B cell (primary cell): ENCODE measurements around the gene C2orf78.

Experiments used
- EZH2 ChIP-seq: IDR thresholded peaks from 2 replicates; pipeline ENCODE4 v1.6.1; 2012; ENCODE audit warnings: borderline replicate concordance, low read depth, mild to moderate bottlenecking, moderate library complexity, low read length; ENCODE audit not compliant: insufficient read depth, poor library complexity, severe bottlenecking
- TF ChIP-seq, protein P1 (sequence below): fragments of 200-600 bp; IDR thresholded peaks from one replicate; pipeline ENCODE4 v1.8.0; 2022; ENCODE audit warnings: antibody characterized with exemption, mild to moderate bottlenecking

DNA sequence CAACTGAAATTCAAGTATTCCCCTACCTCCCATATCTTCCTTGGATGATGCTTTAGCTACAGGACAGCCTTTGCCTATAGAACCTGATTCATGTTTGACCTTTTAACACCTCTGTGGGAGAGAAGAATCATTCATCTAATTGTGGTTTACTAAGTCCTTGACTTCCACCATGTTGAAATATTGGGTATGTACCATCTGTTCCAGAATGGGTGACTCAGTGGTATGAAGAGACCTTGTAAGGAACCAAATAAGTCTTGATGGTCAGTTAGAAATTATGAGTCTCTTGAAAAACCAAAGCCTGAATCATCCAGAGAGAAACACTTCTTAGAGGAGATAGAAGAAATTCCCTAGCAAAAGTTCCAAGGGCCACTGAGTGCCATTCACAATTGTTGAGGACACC lies 72.2 kb downstream of the C2orf78 start:
- TF ChIP-seq EZH2 = no peak
- TF ChIP-seq, protein P1, sequence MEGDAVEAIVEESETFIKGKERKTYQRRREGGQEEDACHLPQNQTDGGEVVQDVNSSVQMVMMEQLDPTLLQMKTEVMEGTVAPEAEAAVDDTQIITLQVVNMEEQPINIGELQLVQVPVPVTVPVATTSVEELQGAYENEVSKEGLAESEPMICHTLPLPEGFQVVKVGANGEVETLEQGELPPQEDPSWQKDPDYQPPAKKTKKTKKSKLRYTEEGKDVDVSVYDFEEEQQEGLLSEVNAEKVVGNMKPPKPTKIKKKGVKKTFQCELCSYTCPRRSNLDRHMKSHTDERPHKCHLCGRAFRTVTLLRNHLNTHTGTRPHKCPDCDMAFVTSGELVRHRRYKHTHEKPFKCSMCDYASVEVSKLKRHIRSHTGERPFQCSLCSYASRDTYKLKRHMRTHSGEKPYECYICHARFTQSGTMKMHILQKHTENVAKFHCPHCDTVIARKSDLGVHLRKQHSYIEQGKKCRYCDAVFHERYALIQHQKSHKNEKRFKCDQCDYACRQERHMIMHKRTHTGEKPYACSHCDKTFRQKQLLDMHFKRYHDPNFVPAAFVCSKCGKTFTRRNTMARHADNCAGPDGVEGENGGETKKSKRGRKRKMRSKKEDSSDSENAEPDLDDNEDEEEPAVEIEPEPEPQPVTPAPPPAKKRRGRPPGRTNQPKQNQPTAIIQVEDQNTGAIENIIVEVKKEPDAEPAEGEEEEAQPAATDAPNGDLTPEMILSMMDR = no peak
